K562 (cell line): Measurements from ENCODE around the gene AFF2. TPM values are rescaled to one million over a fixed set of nuclear protein-coding genes. Genes with fewer than 3 reads are reported as not detected.

Experiments
- HDAC2 ChIP-seq: fragments of 450-650 bp; IDR thresholded peaks from 2 replicates; pipeline ENCODE4 v1.6.1; 2016; ENCODE audit warnings: mild to moderate bottlenecking
- ILF3 ChIP-seq: fragments of 450-650 bp; IDR thresholded peaks from 2 replicates; pipeline ENCODE4 v1.6.1; 2018; ENCODE audit warnings: antibody characterized with exemption, mild to moderate bottlenecking, moderate library complexity, borderline replicate concordance
- MYC ChIP-seq, 2 experiments: fragments of 250-450 bp in 1 of 2; sonication (Bioruptor Pico) in 1 of 2; IDR thresholded peaks; 2 replicates each; pipeline versions ENCODE4 v1.5.1 to v1.6.1; 2012 to 2021; ENCODE audit warnings: low read depth in 2 of 2, borderline replicate concordance in 1 of 2, improper control_type of control experiment in 1 of 2, low read length in 1 of 2, mild to moderate bottlenecking in 1 of 2, moderate library complexity in 1 of 2
- ZFPM2 ChIP-seq: fragments of 250-450 bp; sonication (Bioruptor Pico); IDR thresholded peaks from 2 replicates; pipeline ENCODE4 v1.5.1; 2022; ENCODE audit warnings: mild to moderate bottlenecking
- polyA plus RNA-seq, 8 experiments: library from polyadenylated mRNA; depleted of rRNA in 4 of 8; stranded (reverse) in 5 of 8; unstranded in 3 of 8; fragments of >200 nt; fragmentation: Nextera tagmentation in 2 of 8; fragmentation: Illumina TruSeq in 1 of 8; extraction: Ambion mirVana in 2 of 8; extraction: Trizol in 1 of 8; gene quantifications; 2 replicates each; pipeline versions ENCODE4 v1.2.1 to v1.2.3, GENCODE V29; 2011 to 2014; ENCODE audit warnings: inconsistent platforms in 1 of 8, missing spikeins in 1 of 8
- total RNA-seq, 7 experiments: library from RNA; depleted of rRNA in 6 of 7; stranded (reverse); fragments of >200 nt in 6 of 7; fragmentation: Illumina TruSeq in 2 of 7; extraction: Trizol in 2 of 7; gene quantifications; 2 replicates each; pipeline versions ENCODE4 v1.2.1 to v1.2.3, GENCODE V29; 2011 to 2021; ENCODE audit warnings: low replicate concordance in 1 of 7
- TF ChIP-seq, protein P1 (sequence below): fragments of 250-450 bp; sonication (Bioruptor Pico); IDR thresholded peaks from 2 replicates; pipeline ENCODE4 v1.4.0; 2020
- TF ChIP-seq, protein P2 (sequence below): fragments of 250-450 bp; sonication (Bioruptor Pico); IDR thresholded peaks from 2 replicates; pipeline ENCODE4 v1.8.0; 2022; ENCODE audit warnings: inconsistent platforms

Gene AFF2
- total and polyA plus RNA-seq, 9 of the 15 experiments (the other 6 are each of a cell fraction or from before 2014, with no cell fraction given), result 0.01 to 0.20 (median 0.07) TPM

DNA sequence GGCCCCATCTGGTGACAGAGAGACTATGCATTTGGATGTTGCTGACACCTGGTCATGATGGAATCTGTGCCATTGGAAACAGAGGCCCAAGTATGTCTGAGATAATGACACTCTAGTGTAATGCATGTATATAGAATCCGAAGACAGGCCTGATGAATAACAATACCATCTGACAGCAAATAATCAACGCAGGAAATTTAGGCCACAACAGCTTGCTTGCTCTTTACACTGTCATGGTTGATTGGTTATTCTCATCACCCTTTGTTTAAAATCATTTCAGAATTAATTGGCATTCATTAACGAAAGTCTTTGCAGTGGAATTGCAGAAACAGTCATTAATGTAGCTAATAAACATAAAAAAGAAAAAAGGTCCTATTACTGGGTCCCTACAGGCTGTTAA lies 194.8 kb downstream of the AFF2 start (continued):
- TF ChIP-seq, protein P1, sequence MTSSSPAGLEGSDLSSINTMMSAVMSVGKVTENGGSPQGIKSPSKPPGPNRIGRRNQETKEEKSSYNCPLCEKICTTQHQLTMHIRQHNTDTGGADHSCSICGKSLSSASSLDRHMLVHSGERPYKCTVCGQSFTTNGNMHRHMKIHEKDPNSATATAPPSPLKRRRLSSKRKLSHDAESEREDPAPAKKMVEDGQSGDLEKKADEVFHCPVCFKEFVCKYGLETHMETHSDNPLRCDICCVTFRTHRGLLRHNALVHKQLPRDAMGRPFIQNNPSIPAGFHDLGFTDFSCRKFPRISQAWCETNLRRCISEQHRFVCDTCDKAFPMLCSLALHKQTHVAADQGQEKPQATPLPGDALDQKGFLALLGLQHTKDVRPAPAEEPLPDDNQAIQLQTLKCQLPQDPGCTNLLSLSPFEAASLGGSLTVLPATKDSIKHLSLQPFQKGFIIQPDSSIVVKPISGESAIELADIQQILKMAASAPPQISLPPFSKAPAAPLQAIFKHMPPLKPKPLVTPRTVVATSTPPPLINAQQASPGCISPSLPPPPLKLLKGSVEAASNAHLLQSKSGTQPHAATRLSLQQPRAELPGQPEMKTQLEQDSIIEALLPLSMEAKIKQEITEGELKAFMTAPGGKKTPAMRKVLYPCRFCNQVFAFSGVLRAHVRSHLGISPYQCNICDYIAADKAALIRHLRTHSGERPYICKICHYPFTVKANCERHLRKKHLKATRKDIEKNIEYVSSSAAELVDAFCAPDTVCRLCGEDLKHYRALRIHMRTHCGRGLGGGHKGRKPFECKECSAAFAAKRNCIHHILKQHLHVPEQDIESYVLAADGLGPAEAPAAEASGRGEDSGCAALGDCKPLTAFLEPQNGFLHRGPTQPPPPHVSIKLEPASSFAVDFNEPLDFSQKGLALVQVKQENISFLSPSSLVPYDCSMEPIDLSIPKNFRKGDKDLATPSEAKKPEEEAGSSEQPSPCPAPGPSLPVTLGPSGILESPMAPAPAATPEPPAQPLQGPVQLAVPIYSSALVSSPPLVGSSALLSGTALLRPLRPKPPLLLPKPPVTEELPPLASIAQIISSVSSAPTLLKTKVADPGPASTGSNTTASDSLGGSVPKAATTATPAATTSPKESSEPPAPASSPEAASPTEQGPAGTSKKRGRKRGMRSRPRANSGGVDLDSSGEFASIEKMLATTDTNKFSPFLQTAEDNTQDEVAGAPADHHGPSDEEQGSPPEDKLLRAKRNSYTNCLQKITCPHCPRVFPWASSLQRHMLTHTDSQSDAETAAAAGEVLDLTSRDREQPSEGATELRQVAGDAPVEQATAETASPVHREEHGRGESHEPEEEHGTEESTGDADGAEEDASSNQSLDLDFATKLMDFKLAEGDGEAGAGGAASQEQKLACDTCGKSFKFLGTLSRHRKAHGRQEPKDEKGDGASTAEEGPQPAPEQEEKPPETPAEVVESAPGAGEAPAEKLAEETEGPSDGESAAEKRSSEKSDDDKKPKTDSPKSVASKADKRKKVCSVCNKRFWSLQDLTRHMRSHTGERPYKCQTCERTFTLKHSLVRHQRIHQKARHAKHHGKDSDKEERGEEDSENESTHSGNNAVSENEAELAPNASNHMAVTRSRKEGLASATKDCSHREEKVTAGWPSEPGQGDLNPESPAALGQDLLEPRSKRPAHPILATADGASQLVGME (CRISPR knock-in tag), result no peak
- TF ChIP-seq HDAC2 (no peak), MYC (IDR thresholded peaks at IDR 0.05; ENCODE audit: low read depth, low read length) (no peak), MYC (CRISPR knock-in tag; IDR thresholded peaks at IDR 0.05; ENCODE audit: borderline replicate concordance, low read depth) (no peak), ILF3 (no peak), ZFPM2 (CRISPR knock-in tag) (no peak)
- TF ChIP-seq, protein P2, sequence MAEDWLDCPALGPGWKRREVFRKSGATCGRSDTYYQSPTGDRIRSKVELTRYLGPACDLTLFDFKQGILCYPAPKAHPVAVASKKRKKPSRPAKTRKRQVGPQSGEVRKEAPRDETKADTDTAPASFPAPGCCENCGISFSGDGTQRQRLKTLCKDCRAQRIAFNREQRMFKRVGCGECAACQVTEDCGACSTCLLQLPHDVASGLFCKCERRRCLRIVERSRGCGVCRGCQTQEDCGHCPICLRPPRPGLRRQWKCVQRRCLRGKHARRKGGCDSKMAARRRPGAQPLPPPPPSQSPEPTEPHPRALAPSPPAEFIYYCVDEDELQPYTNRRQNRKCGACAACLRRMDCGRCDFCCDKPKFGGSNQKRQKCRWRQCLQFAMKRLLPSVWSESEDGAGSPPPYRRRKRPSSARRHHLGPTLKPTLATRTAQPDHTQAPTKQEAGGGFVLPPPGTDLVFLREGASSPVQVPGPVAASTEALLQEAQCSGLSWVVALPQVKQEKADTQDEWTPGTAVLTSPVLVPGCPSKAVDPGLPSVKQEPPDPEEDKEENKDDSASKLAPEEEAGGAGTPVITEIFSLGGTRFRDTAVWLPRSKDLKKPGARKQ (CRISPR knock-in tag), result no peak
- TF ChIP-seq, all 486 proteins: peak for 0
